Fibroblast of skin of right biceps (primary cell): ENCODE data around the gene LGALS1.
"Not testable (repeated sequence)": the region's sequence is repeated elsewhere in the genome, so short reads cannot be mapped to it uniquely, and the experiment has no call there.

Experiments used
- DNase-seq: peaks from one replicate; pipeline ENCODE4 v3.0.0-alpha.2; 2013

LGALS1 gene

DNA sequence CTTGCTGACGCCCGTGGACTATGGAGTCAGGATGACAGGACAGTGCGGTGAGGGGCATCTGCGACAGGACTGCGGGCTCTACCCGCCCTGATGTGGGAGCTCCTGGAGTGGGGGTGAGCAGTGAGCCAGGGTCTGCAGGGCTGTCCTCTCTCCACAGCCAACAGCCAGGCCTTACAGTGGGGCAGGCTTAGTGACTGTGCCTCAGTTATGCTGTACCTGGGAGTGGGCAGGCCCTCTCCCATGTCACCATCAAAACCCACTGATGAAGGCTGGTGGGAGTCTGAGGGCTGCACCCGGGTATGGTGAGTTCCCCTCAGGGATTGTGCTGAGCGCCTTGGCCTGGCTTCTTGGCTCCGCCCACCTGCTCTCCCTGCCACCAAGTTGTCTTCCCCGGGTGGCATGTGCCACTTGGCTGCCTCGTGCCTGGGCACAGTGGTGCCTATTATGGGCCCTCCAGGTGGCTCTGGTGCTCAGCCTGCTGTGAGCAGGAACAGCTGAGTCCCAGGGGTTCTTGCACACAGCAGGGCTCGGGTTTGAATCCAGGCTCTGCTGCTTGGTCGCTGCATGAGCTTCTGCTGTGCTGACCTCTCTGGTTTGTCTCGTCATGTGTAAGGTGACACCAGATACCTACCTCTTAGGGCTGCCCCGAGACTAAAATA is 17.3 kb downstream of the LGALS1 start:
- no peak for DNase-seq

DNA sequence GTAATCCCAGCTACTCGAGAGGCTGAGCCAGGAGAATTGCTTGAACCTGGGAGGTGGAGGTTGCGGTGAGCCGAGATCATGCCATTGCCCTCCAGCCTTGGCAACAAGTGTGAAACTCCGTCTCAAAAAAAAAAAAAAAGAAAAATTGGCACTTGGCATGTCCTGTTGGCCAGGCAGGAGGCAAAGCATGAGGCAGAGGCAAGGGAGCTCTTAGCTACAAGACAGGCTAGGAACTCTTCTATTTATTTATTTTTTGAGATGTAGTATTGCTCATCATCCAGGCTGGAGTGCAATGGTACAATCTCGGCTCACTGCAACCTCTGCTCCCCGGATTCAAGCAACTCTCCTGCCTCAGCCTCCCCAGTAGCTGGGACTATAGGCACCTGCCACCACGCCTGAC is 18.7 kb downstream of the LGALS1 start:
- DNase-seq: not testable (repeated sequence)

DNA sequence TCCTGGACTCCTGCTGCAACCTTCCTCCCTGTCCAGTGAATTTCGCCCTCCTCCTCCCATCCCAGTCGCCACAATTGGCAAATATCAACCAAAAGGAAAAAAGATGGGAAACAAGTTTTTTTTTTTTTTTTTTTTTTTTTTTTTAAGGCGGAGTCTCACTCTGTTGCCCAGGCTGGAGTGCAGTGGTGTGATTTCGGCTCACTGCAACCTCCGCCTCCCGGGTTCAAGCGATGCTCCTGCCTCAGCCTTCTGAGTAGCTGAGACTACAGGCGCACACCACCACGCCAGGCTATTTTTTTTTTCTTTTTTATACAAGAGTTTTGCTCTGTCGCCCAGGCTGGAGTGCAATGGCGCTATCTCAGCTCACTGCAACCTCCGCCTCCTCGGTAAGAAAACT is 20.8 kb downstream of the LGALS1 start:
- DNase-seq: not testable (repeated sequence)

DNA sequence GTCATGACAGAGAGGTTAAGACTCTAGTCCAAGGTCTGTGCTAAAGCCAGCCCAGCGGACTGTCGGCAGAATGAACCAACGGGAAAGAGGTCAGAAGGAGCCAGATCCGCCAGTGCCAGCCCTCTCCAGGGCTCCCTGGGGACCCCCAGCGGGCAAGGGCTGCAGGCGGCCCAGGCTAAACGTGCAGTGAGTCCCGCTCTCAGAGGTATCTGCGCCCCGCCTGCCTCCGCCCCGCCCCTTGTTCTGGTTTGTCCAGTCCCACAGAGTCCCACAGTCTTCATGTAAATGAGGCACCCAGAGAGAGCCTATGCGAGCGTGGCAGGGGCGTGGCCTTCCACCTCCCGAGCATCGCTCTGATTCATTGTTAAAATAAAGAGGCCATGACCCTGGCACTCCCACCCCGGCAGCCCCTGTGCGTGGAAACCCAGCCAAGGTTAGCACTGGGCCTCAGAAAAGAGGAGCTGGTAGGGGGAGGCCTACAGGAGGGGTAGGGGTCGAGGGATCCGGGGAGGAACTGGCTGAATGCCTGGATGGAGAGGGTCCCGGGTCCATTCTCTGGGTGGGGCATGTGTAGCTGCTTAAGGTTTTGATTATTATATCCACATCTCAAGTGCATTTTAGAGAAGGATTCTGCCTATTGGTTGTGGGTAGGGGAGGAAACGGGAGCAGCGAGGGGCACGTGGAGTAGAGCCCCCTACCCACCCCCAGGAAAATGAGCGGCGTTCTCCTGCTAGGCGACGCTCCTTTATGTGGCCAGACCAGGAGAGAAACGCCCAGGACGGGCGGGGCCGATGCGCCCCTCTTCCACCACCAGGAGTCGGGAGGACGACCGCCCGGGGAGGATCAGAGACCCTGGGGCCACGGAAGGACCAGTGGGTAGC is 21.5 kb downstream of the LGALS1 start, which contains the start of gene TRIOBP:
Gene TRIOBP (plus strand): TSS at position 392 of the 881 bp plus-strand sequence. CDS start 4,318 bp downstream, outside the sequence.
- DNase-seq: peak; percentile 97

DNA sequence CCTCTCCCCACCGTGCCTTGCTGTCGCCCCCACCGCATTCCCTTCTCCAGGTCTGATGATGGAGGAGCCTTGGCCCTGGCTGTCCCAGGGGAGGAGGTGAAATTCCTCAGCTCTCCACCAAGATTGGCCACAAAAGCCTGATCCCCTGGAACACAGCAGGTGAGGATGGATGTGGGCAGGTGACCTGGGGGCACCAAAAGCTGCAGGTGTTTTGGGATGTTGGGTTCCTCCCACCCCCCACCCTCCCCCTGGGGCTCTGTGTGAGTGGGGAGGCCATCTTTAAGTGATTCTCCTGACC is 22.1 kb downstream of the LGALS1 start:
- no peak for DNase-seq

DNA sequence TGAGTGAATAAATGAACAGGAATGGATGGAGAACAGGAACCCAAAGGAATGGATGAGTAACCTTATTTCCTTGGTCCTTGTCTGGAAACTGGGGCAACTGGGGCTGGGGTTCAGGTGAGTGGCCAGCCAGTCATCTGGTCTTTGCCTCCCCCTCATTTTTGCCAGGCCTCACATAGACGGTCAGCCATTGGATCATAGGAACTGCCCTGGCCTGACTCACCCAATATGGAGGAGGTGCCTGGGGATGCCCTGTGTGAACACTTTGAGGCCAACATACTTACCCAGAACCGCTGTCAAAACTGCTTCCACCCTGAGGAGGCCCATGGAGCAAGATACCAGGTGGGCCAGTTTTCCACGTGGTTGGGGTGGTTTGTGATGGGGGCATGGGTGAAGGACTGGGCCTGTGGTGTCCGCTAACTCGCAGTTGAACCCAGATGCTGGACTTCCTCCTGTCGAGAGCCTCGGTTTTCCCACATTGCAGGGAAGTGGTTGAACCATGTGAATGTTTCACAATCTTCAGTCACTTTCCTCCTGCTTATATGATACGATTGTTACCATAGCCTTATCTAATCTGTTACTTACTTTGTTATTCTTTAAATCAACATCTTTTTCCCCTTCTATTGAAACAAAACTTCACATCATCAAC is 25.8 kb downstream of the LGALS1 start:
- no peak for DNase-seq

DNA sequence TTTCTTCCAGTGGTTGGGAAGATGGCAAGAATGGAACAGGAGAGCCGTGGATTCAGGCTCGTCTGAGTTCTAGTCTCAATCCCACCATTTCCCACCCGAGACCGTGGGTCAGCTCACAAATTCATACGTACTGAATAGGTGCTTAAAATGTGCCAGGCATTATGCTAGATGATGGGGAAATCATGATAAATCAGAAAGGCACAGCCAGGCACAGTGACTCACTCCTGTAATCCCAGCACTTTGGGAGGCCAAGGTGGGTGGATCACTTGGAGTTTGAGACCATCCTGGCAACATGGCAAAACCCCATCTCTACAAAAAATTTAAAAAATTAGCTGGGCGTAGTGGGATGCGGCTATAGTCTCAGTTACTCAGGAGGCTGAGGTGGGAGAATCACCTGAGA is 28.5 kb downstream of the LGALS1 start:
- peak; percentile 8 for DNase-seq

DNA sequence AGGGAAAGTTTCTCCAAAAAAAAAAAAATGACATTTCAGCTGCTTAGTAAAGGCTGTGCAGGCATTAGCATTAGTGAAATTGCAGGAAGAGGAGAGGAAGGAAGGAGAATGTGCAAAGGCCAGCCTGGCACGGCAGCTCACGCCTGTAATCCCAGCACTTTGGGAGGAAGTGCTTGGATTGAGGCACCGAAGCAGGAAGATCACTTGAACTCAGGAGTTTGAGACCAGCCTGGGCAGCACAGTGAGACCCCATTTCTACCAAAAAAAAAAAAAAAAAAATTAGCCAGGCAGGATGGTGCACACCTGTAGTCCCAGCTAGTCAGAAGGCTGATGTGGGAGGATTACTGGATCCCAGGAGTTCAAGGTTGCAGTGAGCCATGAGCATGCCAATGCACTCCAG is 29.2 kb downstream of the LGALS1 start:
- no peak for DNase-seq

DNA sequence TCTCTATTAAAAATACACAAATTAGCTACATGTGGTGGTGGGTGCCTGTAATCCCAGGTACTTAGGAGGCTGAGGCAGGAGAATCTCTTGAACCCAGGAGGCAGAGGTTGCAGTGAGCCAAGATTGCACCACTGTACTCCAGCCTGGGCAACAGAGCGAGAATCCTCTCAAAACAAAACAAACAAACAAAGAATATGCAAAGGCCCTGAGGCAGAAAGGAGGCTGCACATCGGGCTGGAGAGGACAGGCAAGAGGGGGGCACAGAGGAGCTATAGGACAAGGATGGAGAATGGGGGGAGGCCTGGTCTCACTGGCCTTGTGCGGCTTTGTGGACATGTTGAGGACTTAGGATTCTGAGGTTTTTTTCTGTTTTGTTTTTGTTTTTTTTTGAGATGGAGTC is 29.8 kb downstream of the LGALS1 start:
- DNase-seq: no peak

DNA sequence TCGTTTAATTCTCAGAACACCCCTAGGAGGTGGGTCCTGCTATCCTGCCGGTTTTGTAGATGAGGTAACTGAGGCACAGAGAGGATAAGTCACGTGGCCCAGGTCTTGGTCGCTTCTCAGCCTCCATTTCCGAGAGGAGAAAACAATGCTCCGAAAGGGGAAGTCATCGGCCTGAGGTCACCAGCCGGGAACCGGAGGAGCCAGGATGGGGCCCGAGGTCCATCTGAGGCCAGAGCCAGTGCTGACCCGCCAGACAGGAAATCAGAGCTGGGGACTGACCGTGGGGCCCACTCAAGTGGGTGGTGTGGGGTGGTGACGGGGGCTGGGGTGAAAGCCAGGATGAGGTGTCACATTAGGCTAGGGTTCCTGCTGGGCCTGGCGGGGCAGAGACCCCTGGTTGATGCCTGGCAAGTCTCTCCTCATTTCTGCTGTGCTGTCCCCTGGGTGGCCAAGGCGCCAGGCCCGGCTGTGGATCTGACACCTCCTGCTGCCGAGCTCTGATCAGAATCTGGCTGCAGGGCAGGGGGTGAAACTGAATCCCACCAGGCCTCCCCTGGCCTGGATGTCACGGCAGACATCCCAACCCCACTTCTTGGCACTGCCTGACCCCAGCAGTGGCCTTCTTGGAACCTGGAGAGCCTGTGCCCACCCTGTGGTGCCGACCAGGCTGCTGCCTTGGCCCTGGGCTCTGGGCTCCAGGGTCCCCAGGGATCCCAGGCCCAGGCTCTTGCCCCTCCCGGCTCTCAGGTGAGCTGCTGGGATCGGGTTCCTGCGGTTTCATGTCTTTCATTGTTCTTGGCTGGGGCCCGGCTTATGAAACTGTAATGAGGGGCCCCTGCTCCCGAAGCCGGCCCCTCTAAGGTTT is 33.4 kb downstream of the LGALS1 start:
- no peak for DNase-seq

DNA sequence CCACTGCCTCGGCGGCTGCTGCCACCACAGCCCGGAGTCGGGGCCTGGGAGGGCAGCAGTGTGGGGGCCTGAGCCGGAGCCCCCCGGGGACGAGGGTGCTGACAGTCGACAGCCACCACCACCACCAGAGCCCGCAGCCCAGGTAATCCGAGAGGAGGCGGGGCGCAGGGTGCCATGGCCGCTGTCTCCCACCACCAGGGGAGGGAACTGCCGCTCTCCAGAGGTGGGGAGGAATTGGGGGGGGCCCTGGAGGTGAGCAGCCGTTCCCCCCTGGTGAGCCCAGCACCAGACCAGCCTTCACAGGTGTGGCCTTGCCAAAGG is 34.0 kb downstream of the LGALS1 start:
- no peak for DNase-seq

DNA sequence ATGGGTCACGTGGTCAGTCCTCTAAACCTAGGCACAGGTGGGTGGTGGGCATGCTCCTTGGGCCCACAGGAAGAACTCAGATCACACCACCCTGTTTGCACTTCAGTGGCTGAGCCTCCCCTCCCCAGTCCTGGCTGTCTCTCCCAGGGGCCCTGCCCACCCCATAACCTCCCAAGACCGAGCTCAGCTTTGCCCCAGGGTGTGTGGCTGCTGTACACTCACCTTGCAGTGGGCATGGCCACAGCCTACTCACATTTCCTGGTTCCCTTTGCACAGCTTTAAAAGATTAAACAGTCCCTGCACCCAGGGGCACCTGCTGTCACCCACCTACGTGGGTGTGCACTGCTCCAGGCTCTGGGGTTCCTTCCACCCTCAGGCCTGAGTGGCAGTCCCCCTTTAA is 35.2 kb downstream of the LGALS1 start:
- no peak for DNase-seq

DNA sequence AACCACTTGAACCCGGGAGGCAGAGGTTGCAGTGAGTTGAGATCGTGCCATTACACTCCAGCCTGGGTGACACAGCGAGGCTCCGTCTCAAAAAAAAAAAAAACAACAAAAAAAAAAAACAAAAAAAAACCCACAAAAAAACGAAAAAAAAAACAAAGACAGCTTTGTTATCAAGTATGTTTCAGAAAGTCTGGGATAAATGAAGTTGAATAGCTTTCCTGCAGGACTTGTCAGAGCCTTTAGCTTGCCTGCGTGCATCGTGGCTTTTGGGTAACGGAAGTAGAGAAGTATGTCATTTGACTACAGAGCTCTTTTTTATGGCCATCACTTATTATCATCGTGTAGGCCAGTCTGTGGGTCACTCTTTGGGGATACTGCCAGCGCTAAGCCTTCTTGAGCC is 36.1 kb downstream of the LGALS1 start:
- no peak for DNase-seq

DNA sequence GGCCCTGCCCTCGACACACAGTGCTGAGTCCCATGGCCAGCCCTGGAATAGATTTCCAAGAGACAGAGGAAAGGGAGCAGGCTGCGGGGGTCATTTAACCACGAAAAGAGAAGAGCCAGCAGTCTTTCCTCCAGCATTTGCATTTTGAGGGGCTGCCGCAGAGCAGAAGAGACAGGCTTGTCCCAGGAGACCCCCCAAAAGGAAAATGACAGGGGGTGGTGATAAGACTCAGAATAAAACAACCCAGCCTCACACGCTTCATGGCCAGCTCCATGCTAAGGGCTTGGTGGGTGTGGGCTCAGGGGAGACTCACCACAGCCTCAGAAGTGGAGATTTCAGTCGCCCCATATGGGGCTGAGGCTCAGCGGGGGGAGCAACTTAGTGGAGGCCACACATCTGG is 38.3 kb downstream of the LGALS1 start:
- DNase-seq: no peak

DNA sequence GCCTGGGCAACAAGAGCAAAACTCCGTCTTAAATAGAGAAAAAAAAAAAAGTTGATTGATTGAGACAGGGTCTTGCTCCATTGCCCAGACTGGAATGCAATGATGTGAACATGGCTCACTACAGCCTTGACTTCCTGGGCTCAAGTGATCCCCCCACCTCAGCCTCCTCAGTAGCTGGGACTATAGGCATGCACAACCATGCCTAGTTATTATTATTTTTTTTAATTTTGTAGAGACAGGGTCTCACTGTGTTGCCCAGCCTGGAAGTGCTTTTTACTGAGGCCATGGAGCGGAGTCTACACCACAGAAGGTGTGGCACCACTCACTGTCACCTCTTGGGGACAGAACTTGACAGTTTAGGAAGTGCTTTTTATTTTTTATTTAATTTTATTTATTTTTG is 39.2 kb downstream of the LGALS1 start:
- DNase-seq: no peak

DNA sequence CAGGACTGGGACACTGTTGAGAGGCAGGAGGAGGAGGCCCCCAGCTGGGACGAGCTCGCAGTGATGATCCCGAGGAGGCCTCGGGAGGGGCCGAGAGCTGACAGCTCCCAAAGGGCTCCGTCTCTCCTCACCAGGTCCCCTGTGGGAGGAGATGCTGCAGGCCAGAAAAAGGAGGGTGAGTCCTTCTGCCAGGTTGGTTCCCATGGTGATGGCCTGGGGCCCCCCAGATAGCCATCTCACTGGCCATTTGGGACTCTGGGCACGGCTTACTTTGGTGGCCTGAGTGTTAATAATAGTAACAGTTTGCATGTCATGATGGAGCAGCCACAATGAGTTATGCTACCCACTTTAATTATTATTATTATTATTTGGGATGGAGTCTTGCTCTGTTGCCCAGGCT is 40.3 kb downstream of the LGALS1 start:
- no peak for DNase-seq

DNA sequence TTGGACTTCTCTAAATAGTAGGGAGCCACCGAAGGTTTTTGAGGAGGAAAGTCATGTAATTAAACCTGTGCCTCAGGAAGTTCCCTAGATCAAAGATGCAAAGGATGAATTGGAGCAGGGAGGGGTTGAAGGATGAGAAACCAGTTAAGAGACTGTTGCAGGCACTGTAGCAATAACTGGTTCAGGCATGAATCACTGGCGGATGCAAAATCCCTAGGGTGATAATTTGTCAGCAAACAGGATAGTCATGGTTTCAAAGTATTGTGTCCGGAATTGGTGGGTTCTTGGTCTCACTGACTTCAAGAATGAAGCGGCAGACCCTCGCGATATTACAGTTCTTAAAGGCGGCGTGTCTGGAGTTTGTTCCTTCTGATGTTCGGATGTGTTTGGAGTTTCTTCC is 41.3 kb downstream of the LGALS1 start:
- DNase-seq: peak; percentile 65

DNA sequence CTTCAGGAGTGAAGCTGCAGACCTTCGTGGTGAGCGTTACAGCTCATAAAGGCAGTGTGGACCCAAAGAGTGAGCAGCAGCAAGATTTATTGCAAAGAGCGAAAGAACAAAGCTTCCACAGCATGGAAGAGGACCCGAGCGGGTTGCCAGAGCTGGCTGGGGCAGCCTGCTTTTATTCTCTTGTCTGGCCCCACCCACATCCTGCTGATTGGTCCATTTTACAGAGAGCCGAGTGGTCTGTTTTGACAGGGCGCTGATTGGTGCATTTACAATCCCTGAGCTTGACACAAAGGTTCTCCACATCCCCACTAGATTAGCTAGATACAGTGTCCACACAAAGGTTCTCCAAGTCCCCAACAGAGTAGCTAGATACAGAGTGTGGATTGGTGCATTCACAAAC is 41.8 kb downstream of the LGALS1 start:
- DNase-seq: not testable (repeated sequence)

DNA sequence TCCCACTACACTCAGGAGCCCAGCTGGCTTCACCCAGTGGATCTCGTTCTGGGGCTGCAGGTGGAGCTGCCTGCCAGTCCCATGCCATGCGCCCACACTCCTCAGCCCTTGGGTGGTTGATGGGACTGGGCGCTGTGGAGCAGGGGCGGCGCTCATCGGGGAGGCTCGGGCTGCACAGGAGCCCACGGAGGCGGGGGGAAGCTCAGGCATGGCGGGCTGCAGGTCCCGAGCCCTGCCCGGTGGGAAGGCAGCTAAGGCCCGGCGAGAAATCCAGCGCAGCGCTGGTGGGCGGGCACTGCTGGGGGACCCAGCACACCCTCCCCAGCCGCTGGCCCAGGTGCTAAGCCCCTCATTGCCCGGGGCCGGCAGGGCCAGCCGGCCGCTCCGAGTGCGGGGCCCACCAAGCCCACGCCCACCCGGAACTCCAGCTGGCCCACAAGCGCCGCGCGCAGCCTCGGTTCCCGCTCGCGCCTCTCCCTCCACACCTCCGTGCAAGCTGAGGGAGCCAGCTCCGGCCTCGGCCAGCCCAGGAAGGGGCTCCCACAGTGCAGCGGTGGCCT is 42.4 kb downstream of the LGALS1 start:
- DNase-seq: not testable (repeated sequence)

DNA sequence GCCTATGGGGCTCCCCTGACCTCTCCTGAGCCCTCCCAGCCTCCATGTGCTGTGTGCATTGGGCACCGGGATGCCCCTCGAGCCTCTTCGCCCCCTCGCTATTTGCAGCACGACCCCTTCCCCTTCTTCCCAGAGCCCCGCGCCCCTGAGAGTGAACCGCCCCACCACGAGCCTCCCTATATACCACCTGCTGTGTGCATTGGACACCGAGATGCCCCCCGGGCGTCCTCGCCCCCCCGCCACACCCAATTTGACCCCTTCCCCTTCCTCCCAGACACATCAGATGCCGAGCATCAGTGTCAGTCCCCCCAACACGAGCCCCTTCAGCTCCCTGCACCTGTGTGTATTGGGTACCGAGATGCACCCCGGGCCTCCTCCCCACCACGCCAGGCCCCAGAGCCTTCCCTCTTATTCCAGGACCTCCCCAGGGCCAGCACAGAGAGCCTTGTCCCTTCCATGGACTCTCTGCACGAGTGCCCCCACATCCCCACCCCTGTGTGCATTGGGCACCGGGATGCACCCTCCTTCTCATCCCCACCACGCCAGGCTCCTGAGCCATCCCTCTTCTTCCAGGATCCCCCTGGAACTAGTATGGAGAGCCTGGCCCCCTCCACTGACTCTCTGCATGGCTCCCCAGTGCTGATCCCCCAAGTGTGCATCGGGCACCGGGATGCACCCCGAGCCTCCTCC is 50.3 kb downstream of the LGALS1 start:
- DNase-seq: no peak

DNA sequence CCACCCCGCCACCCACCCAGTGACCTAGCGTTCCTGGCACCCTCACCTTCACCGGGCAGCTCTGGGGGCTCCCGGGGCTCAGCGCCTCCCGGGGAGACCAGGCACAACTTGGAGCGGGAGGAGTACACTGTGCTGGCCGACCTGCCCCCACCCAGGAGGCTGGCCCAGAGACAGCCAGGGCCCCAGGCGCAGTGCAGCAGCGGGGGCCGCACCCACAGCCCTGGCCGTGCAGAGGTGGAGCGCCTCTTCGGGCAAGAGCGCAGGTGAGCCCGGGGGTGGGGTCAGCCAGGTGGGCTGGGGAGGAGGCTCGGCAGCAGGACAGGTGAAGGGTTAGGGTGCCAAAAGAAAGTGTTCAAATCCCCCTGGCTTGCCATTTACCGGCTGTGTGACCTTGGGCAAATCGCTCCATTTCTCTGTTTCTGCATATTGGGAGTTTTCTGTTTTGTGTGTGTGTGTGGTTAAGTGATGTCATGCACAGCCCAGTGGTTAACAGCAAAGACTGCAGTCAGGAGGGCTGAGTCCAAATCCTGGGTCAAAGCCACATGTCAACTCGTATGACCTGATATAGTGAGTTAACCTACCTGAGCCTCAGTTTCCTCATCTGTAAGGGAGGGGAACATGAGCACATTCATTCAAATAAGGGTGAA is 50.9 kb downstream of the LGALS1 start:
- no peak for DNase-seq

DNA sequence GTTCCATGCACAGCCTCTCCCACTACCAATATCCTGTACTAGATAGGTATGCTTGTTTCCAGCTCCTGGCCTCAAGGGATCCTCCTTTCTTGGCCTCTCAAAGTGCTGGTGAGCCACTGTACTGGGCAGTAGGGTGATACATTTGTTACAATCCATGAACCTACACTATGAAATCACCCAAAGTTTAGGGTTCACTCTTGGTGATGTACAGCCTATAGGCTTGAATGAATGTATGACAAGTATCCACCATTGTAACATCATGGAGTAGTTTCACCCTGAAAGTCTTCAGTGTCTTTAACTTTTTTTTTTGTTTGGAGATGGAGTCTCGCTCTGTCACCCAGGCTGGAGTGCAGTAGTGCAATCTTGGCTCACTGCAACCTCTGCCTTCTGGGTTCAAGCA is 53.2 kb downstream of the LGALS1 start:
- no peak for DNase-seq
